Subcutaneous adipose tissue (tissue), 4 donors: ENCODE results near the gene GALR1. TPM values are rescaled to one million over a fixed set of nuclear protein-coding genes. Genes with fewer than 3 reads are reported as not detected.

ENCODE experiments used
- total RNA-seq, 4 donors: library from RNA; depleted of rRNA; stranded (reverse); fragments of >200 nt; gene quantifications; one replicate each; pipeline ENCODE4 v1.1.0, GENCODE V29; 2016
- TF ChIP-seq, protein P1 (sequence below): fragments of 450-650 bp; IDR thresholded peaks from one replicate; pipeline ENCODE4 v1.5.1; 2016; ENCODE audit warnings: low read depth, mild to moderate bottlenecking, control low read depth, antibody characterized with exemption, moderate library complexity

Gene GALR1
- total RNA-seq, 4 donors from 2014 or later: under 0.01 to 3.6 (median 0.60) TPM

DNA sequence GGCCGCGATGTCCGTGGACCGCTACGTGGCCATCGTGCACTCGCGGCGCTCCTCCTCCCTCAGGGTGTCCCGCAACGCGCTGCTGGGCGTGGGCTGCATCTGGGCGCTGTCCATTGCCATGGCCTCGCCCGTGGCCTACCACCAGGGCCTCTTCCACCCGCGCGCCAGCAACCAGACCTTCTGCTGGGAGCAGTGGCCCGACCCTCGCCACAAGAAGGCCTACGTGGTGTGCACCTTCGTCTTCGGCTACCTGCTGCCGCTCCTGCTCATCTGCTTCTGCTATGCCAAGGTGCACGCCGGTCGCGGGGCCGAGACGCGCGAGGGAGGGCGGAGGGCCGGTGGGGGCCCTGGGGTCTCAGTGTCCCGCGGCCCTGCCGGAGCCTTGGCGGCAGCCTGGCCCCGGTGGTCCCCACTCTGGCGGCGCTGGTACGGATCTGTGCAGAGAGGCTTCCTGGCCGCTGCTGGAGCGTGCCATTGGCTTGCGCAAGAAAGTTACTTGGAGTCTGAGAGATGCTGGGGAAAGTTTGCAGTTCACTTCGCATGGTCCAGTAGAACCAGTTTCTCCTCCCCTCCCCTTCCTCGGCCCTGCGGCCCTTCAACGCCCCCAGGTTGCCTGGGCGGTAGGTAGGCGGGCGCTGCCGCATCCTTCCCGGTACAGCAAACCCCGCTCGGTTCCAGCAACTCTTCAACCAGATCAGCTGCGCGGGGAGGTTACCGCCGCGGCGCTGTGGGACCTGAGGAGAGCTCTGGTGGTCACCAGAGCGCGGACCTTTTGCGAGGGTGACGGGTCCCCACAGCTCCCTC lies 1.5 kb downstream of the GALR1 start:
- TF ChIP-seq, protein P1, sequence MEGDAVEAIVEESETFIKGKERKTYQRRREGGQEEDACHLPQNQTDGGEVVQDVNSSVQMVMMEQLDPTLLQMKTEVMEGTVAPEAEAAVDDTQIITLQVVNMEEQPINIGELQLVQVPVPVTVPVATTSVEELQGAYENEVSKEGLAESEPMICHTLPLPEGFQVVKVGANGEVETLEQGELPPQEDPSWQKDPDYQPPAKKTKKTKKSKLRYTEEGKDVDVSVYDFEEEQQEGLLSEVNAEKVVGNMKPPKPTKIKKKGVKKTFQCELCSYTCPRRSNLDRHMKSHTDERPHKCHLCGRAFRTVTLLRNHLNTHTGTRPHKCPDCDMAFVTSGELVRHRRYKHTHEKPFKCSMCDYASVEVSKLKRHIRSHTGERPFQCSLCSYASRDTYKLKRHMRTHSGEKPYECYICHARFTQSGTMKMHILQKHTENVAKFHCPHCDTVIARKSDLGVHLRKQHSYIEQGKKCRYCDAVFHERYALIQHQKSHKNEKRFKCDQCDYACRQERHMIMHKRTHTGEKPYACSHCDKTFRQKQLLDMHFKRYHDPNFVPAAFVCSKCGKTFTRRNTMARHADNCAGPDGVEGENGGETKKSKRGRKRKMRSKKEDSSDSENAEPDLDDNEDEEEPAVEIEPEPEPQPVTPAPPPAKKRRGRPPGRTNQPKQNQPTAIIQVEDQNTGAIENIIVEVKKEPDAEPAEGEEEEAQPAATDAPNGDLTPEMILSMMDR: no peak

DNA sequence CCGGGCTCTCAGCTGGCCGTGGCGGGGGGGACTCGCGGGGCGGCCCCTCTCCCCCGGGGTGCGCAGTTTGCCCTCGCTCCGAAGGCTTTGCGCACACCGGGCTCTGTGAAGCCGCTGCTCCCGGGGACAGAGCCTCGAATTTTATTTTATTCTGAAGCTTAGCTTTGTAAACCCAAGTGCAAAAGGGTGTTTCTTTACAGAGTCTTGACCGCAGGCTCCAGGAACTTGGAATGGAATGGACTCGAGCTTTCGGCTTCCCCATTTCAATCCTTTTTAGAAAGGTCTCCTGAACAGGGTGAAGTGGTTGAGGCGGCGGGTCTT lies 2.0 kb downstream of the GALR1 start:
- TF ChIP-seq, protein P1: no peak

DNA sequence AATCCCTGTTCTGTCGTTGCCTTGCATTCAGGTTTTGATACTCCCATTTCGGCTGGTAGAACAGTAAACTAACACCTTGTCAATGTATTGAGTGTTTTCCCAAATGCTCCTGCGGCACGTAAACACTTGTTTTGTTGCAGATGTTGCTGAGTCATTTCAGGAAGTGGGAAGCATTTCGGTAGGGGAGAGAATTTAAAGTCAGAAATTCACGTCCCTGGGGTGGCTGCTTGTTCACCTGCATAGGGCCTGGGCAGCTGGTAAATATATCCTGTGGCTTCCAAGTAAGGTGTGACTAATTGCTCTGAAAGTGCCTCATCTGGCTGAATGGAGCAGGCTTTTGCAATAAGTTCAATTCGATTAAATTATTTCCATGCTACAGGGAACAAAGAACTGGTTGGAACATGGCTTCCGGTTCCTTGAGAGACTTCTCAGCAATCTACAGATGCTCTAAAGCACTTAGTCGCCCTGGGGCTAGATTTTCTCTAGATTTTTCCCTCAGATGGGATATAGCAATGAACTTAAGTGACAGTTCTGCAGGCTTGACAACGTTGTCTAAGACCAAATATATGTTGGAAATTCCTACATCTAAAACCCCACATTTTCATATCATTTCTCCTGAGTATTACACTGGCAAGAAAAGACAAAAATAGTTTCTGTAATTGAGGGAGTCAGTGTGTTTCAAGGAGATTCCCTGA lies 5.2 kb downstream of the GALR1 start:
- TF ChIP-seq, protein P1: no peak

DNA sequence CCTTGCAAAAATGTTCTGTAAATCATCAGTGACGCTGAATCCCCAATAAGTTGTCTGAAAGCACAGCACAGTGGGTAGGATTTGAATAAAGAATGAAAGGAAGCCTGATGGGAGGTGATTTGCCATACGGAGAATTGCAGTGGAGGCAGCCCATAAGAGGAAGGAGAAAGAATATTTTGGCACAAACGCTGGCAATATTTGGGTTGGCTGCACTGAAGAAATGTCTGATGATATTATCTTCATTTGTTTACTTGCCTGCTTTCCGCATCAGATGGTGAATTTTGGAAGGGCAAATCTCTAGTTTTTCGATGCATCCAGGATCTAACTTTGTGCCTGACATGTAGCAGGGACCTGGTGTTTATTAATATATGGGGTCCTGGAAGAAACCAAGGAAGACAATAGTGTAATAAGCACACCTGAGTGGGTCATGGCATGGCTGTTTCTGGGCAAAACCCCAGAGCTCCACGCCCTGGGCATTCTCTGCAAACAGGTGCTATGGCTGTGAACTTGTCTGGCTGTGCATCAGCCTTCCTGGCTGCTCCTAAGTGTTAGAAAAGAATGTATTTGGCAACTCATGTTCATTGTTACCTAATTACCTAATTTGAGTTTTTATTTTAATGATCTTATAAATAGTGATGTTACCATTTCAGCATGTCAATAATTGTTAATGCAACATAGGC lies 5.9 kb downstream of the GALR1 start:
- TF ChIP-seq, protein P1: no peak

DNA sequence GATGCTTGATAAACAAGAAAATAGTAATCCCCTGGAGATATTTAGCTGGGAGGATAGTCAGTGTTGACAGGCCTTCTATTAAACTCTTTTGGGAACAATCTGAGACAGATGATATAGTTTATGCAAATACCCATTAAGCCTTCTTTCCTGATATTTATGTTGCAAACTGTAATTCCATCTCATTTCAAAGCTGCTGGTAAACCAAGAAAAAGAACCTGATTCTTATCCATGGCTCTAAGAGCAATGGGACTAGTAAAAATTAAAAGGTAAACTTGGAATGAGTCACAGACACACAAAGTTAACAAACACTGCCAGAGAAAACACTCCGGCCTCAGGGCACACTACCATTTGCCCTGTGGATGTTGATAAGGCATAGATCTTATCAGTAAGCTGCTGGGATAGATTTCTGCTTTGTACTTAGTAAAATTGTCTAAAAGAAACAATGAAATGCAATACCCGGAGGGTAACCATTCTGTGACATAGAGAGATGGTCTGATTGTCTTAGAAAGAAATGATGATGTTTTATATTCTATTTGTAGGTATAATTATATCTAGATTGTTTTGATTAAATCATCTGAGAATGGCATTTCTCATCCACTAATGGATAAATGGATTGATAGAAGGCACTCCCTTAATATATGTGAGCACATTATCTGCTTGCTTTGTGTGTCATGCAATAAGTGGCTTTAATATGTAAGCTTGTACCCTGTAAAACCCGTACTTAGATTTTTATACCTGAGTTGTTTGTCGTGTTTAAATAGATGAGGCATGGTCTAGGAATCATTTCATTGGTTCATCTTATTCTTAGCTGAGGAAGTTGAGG lies 13.2 kb downstream of the GALR1 start:
- TF ChIP-seq, protein P1: no peak

DNA sequence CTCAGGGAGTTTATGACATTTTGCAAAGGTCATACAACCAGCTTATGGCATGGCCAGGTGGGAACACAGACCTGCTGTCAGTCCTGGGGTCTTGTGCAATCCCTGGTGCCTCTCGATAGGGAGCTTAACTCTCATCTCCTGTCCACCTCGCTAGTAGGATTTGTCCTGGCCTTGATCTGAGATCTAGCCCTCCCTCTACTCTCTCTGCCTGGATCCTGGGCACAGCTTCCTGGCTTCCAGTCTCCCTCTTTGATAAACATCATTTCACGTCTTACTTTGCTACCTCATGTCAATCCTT lies 13.8 kb downstream of the GALR1 start:
- TF ChIP-seq, protein P1: no peak

DNA sequence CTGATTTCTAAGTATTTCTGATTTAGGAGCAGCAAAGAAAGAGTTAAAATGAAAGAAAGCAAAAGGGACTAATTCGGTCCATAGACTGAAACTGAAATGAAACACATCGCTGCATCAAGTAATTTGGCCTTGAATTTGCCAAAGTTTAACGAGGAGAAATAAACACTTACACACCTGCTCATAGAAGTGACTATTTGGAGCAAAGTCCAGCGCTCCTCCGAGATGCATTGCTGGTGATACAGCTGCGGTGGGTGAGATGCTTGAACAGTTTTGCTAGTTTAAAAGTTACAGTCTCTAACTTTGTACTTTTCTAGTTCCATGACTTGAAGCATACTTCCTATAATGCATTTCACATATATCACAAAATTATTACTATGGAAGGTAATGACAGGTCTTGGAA lies 18.3 kb downstream of the GALR1 start:
- TF ChIP-seq, protein P1: no peak
